Measurements from ENCODE around the gene CHAMP1.

Gene CHAMP1

DNA sequence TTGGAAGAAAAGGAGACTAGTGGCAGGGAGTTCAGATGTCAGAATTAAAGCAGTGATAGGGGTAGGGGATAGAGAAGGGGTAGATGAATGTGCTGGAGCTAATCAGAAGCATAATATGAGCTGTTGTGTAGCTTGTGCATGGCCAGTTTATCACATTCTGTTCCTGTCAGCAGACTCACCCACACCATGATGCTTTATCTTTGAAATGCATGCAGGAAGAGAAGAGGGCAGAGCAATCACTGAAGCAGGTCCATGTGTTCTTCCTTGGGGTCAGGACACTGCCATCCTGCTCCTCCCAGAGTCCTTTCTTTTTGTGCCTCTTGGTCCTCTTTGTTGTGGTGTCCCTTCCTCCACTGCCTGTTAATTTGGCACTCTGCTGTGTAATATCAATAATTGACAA lies 5.8 kb downstream of the CHAMP1 start:
- no peak for ATAC-seq
- TF ChIP-seq OSR1 (CRISPR knock-in tag; IDR thresholded peaks at IDR 0.05) (no peak), BACH2 (CRISPR knock-in tag; IDR thresholded peaks at IDR 0.05; ENCODE audit: borderline replicate concordance) (no peak), ARNTL (CRISPR knock-in tag; IDR thresholded peaks at IDR 0.05; ENCODE audit: borderline replicate concordance, low read depth) (no peak)
- TF ChIP-seq, protein P1, sequence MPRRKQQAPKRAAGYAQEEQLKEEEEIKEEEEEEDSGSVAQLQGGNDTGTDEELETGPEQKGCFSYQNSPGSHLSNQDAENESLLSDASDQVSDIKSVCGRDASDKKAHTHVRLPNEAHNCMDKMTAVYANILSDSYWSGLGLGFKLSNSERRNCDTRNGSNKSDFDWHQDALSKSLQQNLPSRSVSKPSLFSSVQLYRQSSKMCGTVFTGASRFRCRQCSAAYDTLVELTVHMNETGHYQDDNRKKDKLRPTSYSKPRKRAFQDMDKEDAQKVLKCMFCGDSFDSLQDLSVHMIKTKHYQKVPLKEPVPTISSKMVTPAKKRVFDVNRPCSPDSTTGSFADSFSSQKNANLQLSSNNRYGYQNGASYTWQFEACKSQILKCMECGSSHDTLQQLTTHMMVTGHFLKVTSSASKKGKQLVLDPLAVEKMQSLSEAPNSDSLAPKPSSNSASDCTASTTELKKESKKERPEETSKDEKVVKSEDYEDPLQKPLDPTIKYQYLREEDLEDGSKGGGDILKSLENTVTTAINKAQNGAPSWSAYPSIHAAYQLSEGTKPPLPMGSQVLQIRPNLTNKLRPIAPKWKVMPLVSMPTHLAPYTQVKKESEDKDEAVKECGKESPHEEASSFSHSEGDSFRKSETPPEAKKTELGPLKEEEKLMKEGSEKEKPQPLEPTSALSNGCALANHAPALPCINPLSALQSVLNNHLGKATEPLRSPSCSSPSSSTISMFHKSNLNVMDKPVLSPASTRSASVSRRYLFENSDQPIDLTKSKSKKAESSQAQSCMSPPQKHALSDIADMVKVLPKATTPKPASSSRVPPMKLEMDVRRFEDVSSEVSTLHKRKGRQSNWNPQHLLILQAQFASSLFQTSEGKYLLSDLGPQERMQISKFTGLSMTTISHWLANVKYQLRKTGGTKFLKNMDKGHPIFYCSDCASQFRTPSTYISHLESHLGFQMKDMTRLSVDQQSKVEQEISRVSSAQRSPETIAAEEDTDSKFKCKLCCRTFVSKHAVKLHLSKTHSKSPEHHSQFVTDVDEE (CRISPR knock-in tag; IDR thresholded peaks at IDR 0.05) = no peak

- ATAC-seq = no peak
Observed at GRCh38 chr13:114321256-114321655, 7.0 kb downstream of the CHAMP1 start.

DNA sequence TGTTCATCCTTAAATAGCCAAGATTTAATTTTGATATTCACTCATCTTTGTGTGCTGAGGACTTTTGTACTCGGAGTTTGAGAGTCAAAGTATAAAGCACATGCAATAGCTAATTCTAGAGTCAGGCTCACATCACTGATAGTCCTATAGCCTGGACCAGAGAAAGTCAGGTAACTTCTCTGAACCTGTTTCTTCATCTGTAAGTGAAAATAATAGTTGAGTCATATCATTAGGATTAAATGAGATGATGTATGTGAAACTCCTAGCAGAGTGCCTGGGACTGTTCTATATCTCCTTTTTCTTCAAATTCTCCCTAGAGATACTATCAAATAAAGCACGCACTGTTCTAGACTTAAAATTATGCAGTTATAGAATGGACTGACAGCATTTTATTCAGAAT lies 9.0 kb downstream of the CHAMP1 start:
- ATAC-seq = no peak
- no peak for TF ChIP-seq ZFP30 (CRISPR knock-in tag; IDR thresholded peaks at IDR 0.05)
- TF ChIP-seq ZNF8 (CRISPR knock-in tag; IDR thresholded peaks at IDR 0.05) = no peak
- no peak for TF ChIP-seq ZNF565 (CRISPR knock-in tag; conservative IDR thresholded peaks at IDR 0.05; ENCODE audit: low read depth)
- no peak for TF ChIP-seq SNAI2 (CRISPR knock-in tag; IDR thresholded peaks at IDR 0.05)
- no peak for TF ChIP-seq CSRNP3 (CRISPR knock-in tag; IDR thresholded peaks at IDR 0.05)
- TF ChIP-seq ZC3H10 (CRISPR knock-in tag; IDR thresholded peaks at IDR 0.05) = no peak
- TF ChIP-seq, protein P1 (CRISPR knock-in tag; IDR thresholded peaks at IDR 0.05) = no peak
- no peak for TF ChIP-seq POU6F1 (CRISPR knock-in tag; IDR thresholded peaks at IDR 0.05; ENCODE audit: borderline replicate concordance, low read depth)
- TF ChIP-seq ESRRG (CRISPR knock-in tag; IDR thresholded peaks at IDR 0.05) = no peak
- TF ChIP-seq OSR1 (CRISPR knock-in tag; IDR thresholded peaks at IDR 0.05) = no peak
- no peak for TF ChIP-seq PATZ1 (CRISPR knock-in tag; IDR thresholded peaks at IDR 0.05; ENCODE audit: borderline replicate concordance)
- no peak for TF ChIP-seq RARB (CRISPR knock-in tag; IDR thresholded peaks at IDR 0.05)
- no peak for TF ChIP-seq CSDC2 (CRISPR knock-in tag; IDR thresholded peaks at IDR 0.05)
- TF ChIP-seq BACH2 (CRISPR knock-in tag; IDR thresholded peaks at IDR 0.05; ENCODE audit: borderline replicate concordance) = no peak

More at GRCh38 chr13:114321256-114321655, 7.0 kb downstream of the CHAMP1 start:
- TF ChIP-seq POU6F1 (CRISPR knock-in tag; IDR thresholded peaks at IDR 0.05; ENCODE audit: borderline replicate concordance, low read depth) = no peak
- no peak for TF ChIP-seq PPARA (CRISPR knock-in tag; IDR thresholded peaks at IDR 0.05; ENCODE audit: borderline replicate concordance)
- TF ChIP-seq ZNF8 (CRISPR knock-in tag; IDR thresholded peaks at IDR 0.05) = no peak
- TF ChIP-seq, protein P1 (CRISPR knock-in tag; IDR thresholded peaks at IDR 0.05) = no peak
- TF ChIP-seq ZFP30 (CRISPR knock-in tag; IDR thresholded peaks at IDR 0.05) = no peak
